H1 (cell line): ENCODE data around the gene GPR37. TPM values are rescaled to one million over a fixed set of nuclear protein-coding genes. Genes with fewer than 3 reads are reported as not detected.

Experiments used
- CTCF ChIA-PET: fragments of 300-600 bp; sonication (Branson Sonifier 250); formaldehyde crosslinking; loops from one replicate; lab custom pipeline; 2021; ENCODE audit not compliant: partially characterized antibody; lab: Charles Lee
- POLR2A ChIA-PET: fragments of 300-600 bp; sonication (Branson Sonifier 250); formaldehyde crosslinking; loops from one replicate; lab custom pipeline; 2021; ENCODE audit warnings: inconsistent platforms; ENCODE audit not compliant: partially characterized antibody; lab: Charles Lee
- DNase-seq, 2 experiments: peaks; one replicate each; pipeline versions ENCODE4 v3.0.0 to v3.0.0-alpha.2; 2010 to 2022; ENCODE audit warnings: low spot score in 2 of 2, low read depth in 1 of 2, mixed read lengths in 1 of 2
- FAIRE-seq: peaks from 2 replicates; lab custom pipeline; 2011; peaks lifted over from hg19 to GRCh38; lab: Jason Lieb, UNC
- H2AFZ ChIP-seq: 2 replicates; pipeline ENCODE4 v1.8.1; 2012; ENCODE audit warnings: low read length, inconsistent platforms
- H2AK5ac ChIP-seq: 2 replicates; pipeline ENCODE4 v1.6.1; 2013; ENCODE audit warnings: low read depth, low read length
- H2BK120ac ChIP-seq: replicated peaks from 2 replicates; pipeline ENCODE3; 2013; ENCODE audit warnings: low read depth, low read length, inconsistent platforms
- H2BK12ac ChIP-seq: 2 replicates; pipeline ENCODE4 v1.6.1; 2013; ENCODE audit warnings: low read depth, low read length
- H2BK15ac ChIP-seq: 2 replicates; pipeline ENCODE4 v1.6.1; 2013; ENCODE audit warnings: low read length
- H2BK20ac ChIP-seq: 2 replicates; pipeline ENCODE4 v1.6.1; 2013; ENCODE audit warnings: low read length
- H2BK5ac ChIP-seq: 2 replicates; pipeline ENCODE4 v1.6.1; 2013; ENCODE audit warnings: low read depth, low read length
- H3K14ac ChIP-seq: 2 replicates; pipeline ENCODE4 v1.6.1; 2013; ENCODE audit warnings: inconsistent platforms; ENCODE audit not compliant: insufficient read length
- H3K18ac ChIP-seq: 2 replicates; pipeline ENCODE4 v1.6.1; 2013; ENCODE audit warnings: low read length; ENCODE audit errors: extremely low read depth
- H3K23ac ChIP-seq: 2 replicates; pipeline ENCODE4 v1.6.1; 2013; ENCODE audit warnings: inconsistent platforms; ENCODE audit not compliant: insufficient read length
- H3K23me2 ChIP-seq: 2 replicates; pipeline ENCODE4 v1.6.1; 2013; ENCODE audit warnings: low read depth, low read length
- H3K27ac ChIP-seq: 2 replicates; pipeline ENCODE4 v1.6.1; 2011; ENCODE audit warnings: low read depth, low read length, inconsistent platforms
- H3K27me3 ChIP-seq, 4 experiments: replicated peaks in 1 of 4; 1 replicate in 1 of 4; 2 replicates in 3 of 4; pipeline versions ENCODE4 v1.6.1 to v1.8.1; 2011 to 2013; ENCODE audit warnings: low read length in 3 of 4, mild to moderate bottlenecking in 3 of 4, inconsistent platforms in 2 of 4, mixed read lengths in 2 of 4, moderate library complexity in 1 of 4; ENCODE audit not compliant: control insufficient read depth in 3 of 4, insufficient read depth in 3 of 4; ENCODE audit errors: extremely low read depth in 1 of 4
- H3K36me3 ChIP-seq, 4 experiments: 2 replicates each; pipeline versions ENCODE4 v1.6.1 to v1.8.1; 2011 to 2013; ENCODE audit warnings: mild to moderate bottlenecking in 4 of 4, low read length in 3 of 4, moderate library complexity in 2 of 4, control low read depth in 1 of 4, inconsistent platforms in 1 of 4; ENCODE audit not compliant: insufficient read depth in 4 of 4, control insufficient read depth in 2 of 4
- H3K4ac ChIP-seq: replicated peaks from 2 replicates; pipeline ENCODE3; 2013; ENCODE audit warnings: low read length, low read depth, mixed read lengths, inconsistent platforms; ENCODE audit not compliant: insufficient read length
- H3K4me1 ChIP-seq, 4 experiments: replicated peaks in 1 of 4; 1 replicate in 1 of 4; 2 replicates in 3 of 4; pipeline versions ENCODE4 v1.6.1 to v1.8.1; 2011 to 2013; ENCODE audit warnings: low read length in 3 of 4, inconsistent platforms in 2 of 4, mixed read lengths in 1 of 4; ENCODE audit not compliant: insufficient read depth in 4 of 4, control insufficient read depth in 3 of 4
- H3K4me2 ChIP-seq, 2 experiments: 2 replicates each; pipeline versions ENCODE4 v1.6.1 to v1.8.1; 2011 to 2013; ENCODE audit warnings: low read depth in 2 of 2, low read length in 2 of 2, control low read depth in 1 of 2, inconsistent platforms in 1 of 2, mild to moderate bottlenecking in 1 of 2; ENCODE audit not compliant: insufficient read depth in 1 of 2
- H3K4me3 ChIP-seq, 4 experiments: fragments of 200-600, 300-600 bp in 1 of 4; sonication (generic), shearing (Covaris generic), sonication (Bioruptor Twin) in 1 of 4; 2 replicates each; pipeline versions ENCODE4 v1.5.1 to v1.8.1; 2011 to 2016; ENCODE audit warnings: low read length in 4 of 4, low read depth in 3 of 4, control low read depth in 2 of 4, inconsistent platforms in 2 of 4, mild to moderate bottlenecking in 2 of 4, mixed read lengths in 1 of 4, moderate library complexity in 1 of 4; ENCODE audit not compliant: insufficient read depth in 2 of 4; ENCODE audit errors: extremely low read depth in 1 of 4
- H3K56ac ChIP-seq: replicated peaks from 2 replicates; pipeline ENCODE3; 2013; ENCODE audit warnings: low read depth, mild to moderate bottlenecking, mixed read lengths, low read length, inconsistent platforms; ENCODE audit not compliant: insufficient read length
- H3K79me1 ChIP-seq: 2 replicates; pipeline ENCODE4 v1.6.1; 2013; ENCODE audit warnings: low read depth, low read length, control low read depth
- H3K79me2 ChIP-seq, 2 experiments: 2 replicates each; pipeline versions ENCODE4 v1.6.1 to v1.8.1; 2012 to 2013; ENCODE audit warnings: low read length in 2 of 2, mild to moderate bottlenecking in 2 of 2, inconsistent platforms in 1 of 2; ENCODE audit not compliant: insufficient read depth in 2 of 2, control insufficient read depth in 1 of 2
- H3K9ac ChIP-seq, 4 experiments: replicated peaks in 1 of 4; 1 replicate in 1 of 4; 2 replicates in 3 of 4; pipeline versions ENCODE4 v1.6.1 to v1.8.1; 2011 to 2013; ENCODE audit warnings: low read depth in 3 of 4, low read length in 3 of 4, control low read depth in 2 of 4, mild to moderate bottlenecking in 2 of 4, moderate library complexity in 2 of 4, inconsistent platforms in 1 of 4; ENCODE audit errors: extremely low read depth in 1 of 4
- H3K9me3 ChIP-seq, 2 experiments: 2 replicates each; pipeline versions ENCODE4 v1.6.1 to v1.8.1; 2012 to 2013; ENCODE audit warnings: mild to moderate bottlenecking in 2 of 2, moderate library complexity in 2 of 2, control low read depth in 1 of 2, inconsistent platforms in 1 of 2, low read depth in 1 of 2, low read length in 1 of 2, mixed read lengths in 1 of 2; ENCODE audit not compliant: insufficient read depth in 2 of 2
- H4K20me1 ChIP-seq, 2 experiments: replicated peaks in 1 of 2; 2 replicates each; pipeline versions ENCODE3 to v1.8.1; 2011 to 2013; ENCODE audit warnings: inconsistent platforms in 2 of 2, low read length in 2 of 2, mild to moderate bottlenecking in 1 of 2; ENCODE audit not compliant: insufficient read depth in 2 of 2, control insufficient read depth in 1 of 2
- H4K5ac ChIP-seq: 2 replicates; pipeline ENCODE4 v1.6.1; 2013; ENCODE audit warnings: low read length, low read depth, mixed read lengths, inconsistent platforms; ENCODE audit not compliant: insufficient read length
- H4K8ac ChIP-seq: 2 replicates; pipeline ENCODE4 v1.8.0; 2013; ENCODE audit warnings: mild to moderate bottlenecking, moderate library complexity, low read length, inconsistent platforms; ENCODE audit not compliant: insufficient read depth; ENCODE audit errors: extremely low read depth
- H4K91ac ChIP-seq: replicated peaks from 2 replicates; pipeline ENCODE3; 2013; ENCODE audit warnings: low read length, mixed read lengths, inconsistent platforms; ENCODE audit not compliant: insufficient read length
- BCL11A ChIP-seq, 2 experiments: IDR thresholded peaks; one replicate each; pipeline ENCODE4 v1.6.1; 2011; ENCODE audit warnings: low read depth in 2 of 2, low read length in 2 of 2, mild to moderate bottlenecking in 2 of 2
- FOSL1 ChIP-seq: IDR thresholded peaks from 2 replicates; pipeline ENCODE4 v1.6.1; 2011; ENCODE audit warnings: mild to moderate bottlenecking, low read depth, low read length, moderate library complexity; ENCODE audit not compliant: insufficient read depth
- KDM5A ChIP-seq: fragments of 200-600 bp; IDR thresholded peaks from 2 replicates; pipeline ENCODE4 v1.7.1; 2012; ENCODE audit warnings: mild to moderate bottlenecking, low read length, inconsistent platforms, mixed read lengths
- PHF8 ChIP-seq: fragments of 200-600 bp; sonication (generic); conservative IDR thresholded peaks from 2 replicates; pipeline ENCODE4 v1.7.1; 2012; ENCODE audit warnings: low read depth, mild to moderate bottlenecking, inconsistent platforms, low read length, moderate library complexity
- RBBP5 ChIP-seq: IDR thresholded peaks from 2 replicates; pipeline ENCODE4 v1.7.1; 2012; ENCODE audit warnings: low read depth, mild to moderate bottlenecking, inconsistent platforms, low read length, moderate library complexity, borderline replicate concordance
- RNF2 ChIP-seq: fragments of 200-900, 300-1000 bp; sonication (generic); IDR thresholded peaks from 2 replicates; pipeline ENCODE4 v1.7.1; 2016; ENCODE audit warnings: borderline replicate concordance, low read depth, mild to moderate bottlenecking, antibody characterized with exemption, low read length; ENCODE audit not compliant: poor library complexity, severe bottlenecking; ENCODE audit errors: missing control alignments
- polyA plus RNA-seq, 7 experiments: library from polyadenylated mRNA; depleted of rRNA in 3 of 7; stranded (reverse) in 5 of 7; unstranded in 2 of 7; fragments of >200 nt in 5 of 7; fragments of 200-250 nt in 2 of 7; gene quantifications; 1 replicate in 5 of 7; 2 replicates in 1 of 7; 4 replicates in 1 of 7; pipeline versions ENCODE4 v1.2.1 to v1.2.3, GENCODE V29; 2011 to 2013; ENCODE audit warnings: missing spikeins in 2 of 7, mixed read lengths in 2 of 7
- total RNA-seq: library from RNA; stranded (reverse); fragmentation: NEBNext Ultra II Directional; extraction: Animal tissue kit (Norgen Biotek cat#: 25700); gene quantifications from 2 replicates; pipeline ENCODE4 v1.2.1, GENCODE V29; 2021

Gene GPR37
- total and polyA plus RNA-seq, 2 of the 8 experiments (the other 6 are each of a cell fraction or from before 2014, with no cell fraction given), result 1.5 to 17.4 TPM

DNA sequence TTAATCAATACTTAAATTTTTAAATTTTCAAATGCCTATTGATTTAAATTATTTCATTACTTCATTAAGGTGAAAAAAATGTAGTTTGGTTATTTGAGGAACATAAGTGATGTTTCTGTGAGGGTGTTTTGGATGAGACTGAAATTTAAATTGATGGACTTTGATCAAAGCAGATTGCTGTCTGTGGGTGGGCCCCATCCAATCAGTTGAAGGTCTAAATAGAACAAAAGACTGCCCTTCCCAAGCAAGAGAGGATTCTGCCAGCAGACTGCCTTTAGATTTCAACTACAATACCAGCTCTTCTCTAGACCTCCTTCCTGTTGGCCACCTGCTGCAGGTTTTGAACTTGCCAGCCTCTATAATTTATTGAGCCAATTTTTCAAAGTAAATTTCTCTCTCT lies 14.5 kb upstream of the GPR37 start:
- H3K23ac ChIP-seq, result no peak overlapping the region
- CTCF ChIA-PET, result interaction anchor here (0.6 to 2.0 kb wide), 5 partner anchors 12 to 505 kb away, joined by 3 to 8 read pairs (median 3); partner anchors contain the start of gene GPR37
- H3K9ac ChIP-seq, result no peak overlapping the region
- H3K4me3 ChIP-seq, result no peak overlapping the region
- no peak overlapping the region for H3K4ac ChIP-seq
- DNase-seq (no peak), FAIRE-seq (no peak)
- peaks cover 2% of the 10 kb centered on the region; the same call in 1 of the 2 replicates for H3K23me2 ChIP-seq
- no peaks in the 10 kb centered on the region for H3K79me1 ChIP-seq
- no peak overlapping the region for H4K5ac ChIP-seq
- no peak overlapping the region for H4K8ac ChIP-seq
- H3K79me2 ChIP-seq, result no peaks in the 10 kb centered on the region
- H3K18ac ChIP-seq, result no peak overlapping the region
- no peaks in the 10 kb centered on the region for H3K36me3 ChIP-seq
- H3K56ac ChIP-seq, result no peak overlapping the region
- POLR2A ChIA-PET, result no interaction called here
- H2BK120ac ChIP-seq, result no peak overlapping the region
- H3K4me2 ChIP-seq, result no peak overlapping the region
- H3K9me3 ChIP-seq, result no peaks in the 10 kb centered on the region
- H4K20me1 ChIP-seq, result no peaks in the 10 kb centered on the region
- H3K14ac ChIP-seq, result no peak overlapping the region
- H2BK15ac ChIP-seq, result no peak overlapping the region
- H2BK5ac ChIP-seq, result no peak overlapping the region
- no peak overlapping the region for H2BK12ac ChIP-seq
- TF ChIP-seq KDM5A, result no peak
- no peak for TF ChIP-seq FOSL1
- no peak for TF ChIP-seq RBBP5
- TF ChIP-seq PHF8, result no peak
- TF ChIP-seq BCL11A (IDR thresholded peaks at IDR 0.05; ENCODE audit: low read depth in 2 of 2, low read length in 2 of 2), result no peak
- TF ChIP-seq RNF2, result no peak
- no peak overlapping the region for H4K91ac ChIP-seq
- no peak overlapping the region for H2AK5ac ChIP-seq
- H2AFZ ChIP-seq, result no peak overlapping the region
- no peak overlapping the region for H3K27ac ChIP-seq
- H2BK20ac ChIP-seq, result no peak overlapping the region
- H3K4me1 ChIP-seq, result peaks cover 0 to 6% (median 3%) of the 10 kb centered on the region in 4 experiments; a peak in 5 of 7 replicates
- no peaks in the 10 kb centered on the region for H3K27me3 ChIP-seq
